A549 treated with Mapracorat at 1 μM for 4 hours (cell line): ENCODE results near the gene MAD1L1. TPM values are rescaled to one million over a fixed set of nuclear protein-coding genes. Genes with fewer than 3 reads are reported as not detected.

Experiments
- total RNA-seq: library from RNA; stranded (reverse); fragments of 200-300 nt; extraction: Qiagen RNA extraction; gene quantifications from 5 replicates; pipeline ENCODE4 v1.2.3, GENCODE V29; 2022

MAD1L1 gene
- 16.7 to 27.4 TPM (median 24.5 TPM) in 5 replicates for total RNA-seq

GRCh38 chr7:2232766-2233520 lies at the start of gene MAD1L1:
TSS of gene MAD1L1 (minus strand) at chr7:2232945. CDS start at chr7:2230133, 2,812 bp downstream.

GRCh38 chr7:2241580-2242540 lies 9.1 kb upstream of the MAD1L1 start, which contains the start of the genes MRM2 and NUDT1:
TSS of gene MRM2 (minus strand) at chr7:2242205. CDS start at chr7:2242169, 36 bp downstream.
TSS of gene NUDT1 (plus strand) at chr7:2242226. CDS start at chr7:2244575, 2,349 bp downstream.

Other genes starting within 250 kb of the MAD1L1 start
- gene MRM2, start 9.3 kb upstream of the MAD1L1 start, total RNA-seq = 47.4 to 56.3 TPM (median 51.6 TPM) in 5 replicates
- gene NUDT1, start 9.3 kb upstream of the MAD1L1 start, total RNA-seq = 88.2 to 109 TPM (median 102 TPM) in 5 replicates
- 72.2 to 121 TPM (median 116 TPM) in 5 replicates for gene SNX8, start 81.5 kb upstream of the MAD1L1 start, total RNA-seq
- 220 to 260 TPM (median 227 TPM) in 5 replicates for gene EIF3B, start 121.9 kb upstream of the MAD1L1 start, total RNA-seq
- 7.9 to 14.0 TPM (median 11.7 TPM) in 5 replicates for gene CHST12, start 170.7 kb upstream of the MAD1L1 start, total RNA-seq
- not detected in 5 replicates for gene GRIFIN, start 243.5 kb upstream of the MAD1L1 start, total RNA-seq